Endothelial cell of umbilical vein (primary cell): ENCODE data around the gene HSPA14.

Experiments
- EZH2 ChIP-seq: IDR thresholded peaks from 2 replicates; pipeline ENCODE4 v1.6.1; 2012; ENCODE audit warnings: borderline replicate concordance, low read depth, mild to moderate bottlenecking, moderate library complexity, low read length, inconsistent platforms; ENCODE audit not compliant: severe bottlenecking
- GATA2 ChIP-seq: IDR thresholded peaks from 2 replicates; pipeline ENCODE4 v1.7.0; 2011; ENCODE audit warnings: low read depth, mild to moderate bottlenecking, moderate library complexity, mixed read lengths, low read length; ENCODE audit not compliant: insufficient read length, insufficient read depth
- JUN ChIP-seq: IDR thresholded peaks from 2 replicates; pipeline ENCODE4 v1.6.1; 2011; ENCODE audit warnings: borderline replicate concordance, low read depth; ENCODE audit not compliant: insufficient read length, insufficient read depth
- MAX ChIP-seq: IDR thresholded peaks from 2 replicates; pipeline ENCODE4 v1.6.1; 2011; ENCODE audit not compliant: insufficient read depth, insufficient read length
- MYC ChIP-seq: IDR thresholded peaks from one replicate; pipeline ENCODE4 v1.6.1; 2011; ENCODE audit warnings: mild to moderate bottlenecking, low read depth, low read length
- POLR2A ChIP-seq: IDR thresholded peaks from 2 replicates; pipeline ENCODE4 v1.6.1; 2012; ENCODE audit warnings: low read depth, mild to moderate bottlenecking, control low read depth, low read length
- POLR2AphosphoS5 ChIP-seq: IDR thresholded peaks from 2 replicates; pipeline ENCODE4 v1.6.1; 2012; ENCODE audit warnings: low read depth, mild to moderate bottlenecking, control low read depth, low read length, moderate library complexity; ENCODE audit not compliant: insufficient read depth
- TF ChIP-seq, protein P1 (sequence below), 2 donors: IDR thresholded peaks; 1 replicate in 1 of 2; 2 replicates in 1 of 2; pipeline ENCODE4 v1.5.1; 2011; ENCODE audit warnings: low read length in 2 of 2, mild to moderate bottlenecking in 2 of 2, moderate library complexity in 2 of 2, control low read depth in 1 of 2, inconsistent platforms in 1 of 2, low read depth in 1 of 2; ENCODE audit not compliant: insufficient read depth in 1 of 2; ENCODE audit errors: extremely low read depth in 1 of 2

- TF ChIP-seq, protein P1, sequence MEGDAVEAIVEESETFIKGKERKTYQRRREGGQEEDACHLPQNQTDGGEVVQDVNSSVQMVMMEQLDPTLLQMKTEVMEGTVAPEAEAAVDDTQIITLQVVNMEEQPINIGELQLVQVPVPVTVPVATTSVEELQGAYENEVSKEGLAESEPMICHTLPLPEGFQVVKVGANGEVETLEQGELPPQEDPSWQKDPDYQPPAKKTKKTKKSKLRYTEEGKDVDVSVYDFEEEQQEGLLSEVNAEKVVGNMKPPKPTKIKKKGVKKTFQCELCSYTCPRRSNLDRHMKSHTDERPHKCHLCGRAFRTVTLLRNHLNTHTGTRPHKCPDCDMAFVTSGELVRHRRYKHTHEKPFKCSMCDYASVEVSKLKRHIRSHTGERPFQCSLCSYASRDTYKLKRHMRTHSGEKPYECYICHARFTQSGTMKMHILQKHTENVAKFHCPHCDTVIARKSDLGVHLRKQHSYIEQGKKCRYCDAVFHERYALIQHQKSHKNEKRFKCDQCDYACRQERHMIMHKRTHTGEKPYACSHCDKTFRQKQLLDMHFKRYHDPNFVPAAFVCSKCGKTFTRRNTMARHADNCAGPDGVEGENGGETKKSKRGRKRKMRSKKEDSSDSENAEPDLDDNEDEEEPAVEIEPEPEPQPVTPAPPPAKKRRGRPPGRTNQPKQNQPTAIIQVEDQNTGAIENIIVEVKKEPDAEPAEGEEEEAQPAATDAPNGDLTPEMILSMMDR (IDR thresholded peaks at IDR 0.05; ENCODE audit: extremely low read depth in 1 of 2, insufficient read depth in 1 of 2, low read depth in 1 of 2, low read length in 2 of 2), result peak; percentile 59 to 66
- no peak for TF ChIP-seq EZH2
- no peak for TF ChIP-seq POLR2AphosphoS5
- no peak for TF ChIP-seq POLR2A
- TF ChIP-seq GATA2, result no peak
- no peak for TF ChIP-seq MAX
- TF ChIP-seq MYC, result no peak
- no peak for TF ChIP-seq JUN
Observed at GRCh38 chr10:14822879-14823755, 15.0 kb upstream of the HSPA14 start.
